K562 (cell line): ENCODE results near the gene GLB1L3. TPM values are rescaled to one million over a fixed set of nuclear protein-coding genes. Genes with fewer than 3 reads are reported as not detected.
A peak's percentile ranks its signal among the peaks of the same experiment; 100 is the strongest.

ENCODE experiments used
- ATAC-seq: fragments of 200-7000 bp; cut with Tn5 transposase; 3 replicates; pipeline ENCODE4 v1.9.1; 2020; ENCODE audit warnings: moderate library complexity
- BruUV-seq: library from RNA; stranded (reverse); fragments of 400-500 nt; replicated peaks from 2 replicates; lab custom pipeline; 2021; lab: Mats Ljungman, UMichigan
- CTCF ChIA-PET: fragments of 300-600 bp; formaldehyde crosslinking; extraction: SDS; loops from one replicate; lab custom pipeline; 2021; ENCODE audit warnings: low intra/inter-chr PET ratio; lab: Yijun Ruan, JAX
- POLR2A ChIA-PET: fragments of 300-600, 350-650 bp; sonication (Branson Sonifier 250); formaldehyde crosslinking; extraction: SDS; loops from one replicate; lab custom pipeline; 2021; ENCODE audit warnings: antibody characterized with exemption, inconsistent platforms; lab: Yijun Ruan, JAX
- DNase-seq, 4 experiments: peaks; one replicate each; pipeline versions ENCODE4 v3.0.0 to v3.0.0-alpha.2; 2011 to 2018; ENCODE audit warnings: low spot score in 3 of 4, mixed read lengths in 3 of 4; ENCODE audit errors: extremely low read depth in 1 of 4
- FAIRE-seq: peaks from 2 replicates; lab custom pipeline; 2011; peaks lifted over from hg19 to GRCh38; lab: Jason Lieb, UNC
- H2AFZ ChIP-seq: 2 replicates; pipeline ENCODE4 v1.6.0; 2011; ENCODE audit warnings: low read depth, low read length, control low read depth, inconsistent platforms
- H3K27ac ChIP-seq: fragments of 200-600 bp; 3 replicates; pipeline ENCODE4 v1.8.0; 2011; ENCODE audit warnings: low read depth, mild to moderate bottlenecking, control low read depth, inconsistent platforms, low read length, moderate library complexity, mixed read lengths; ENCODE audit errors: extremely low read depth
- H3K27me3 ChIP-seq, 2 experiments: fragments of 300-600 bp in 1 of 2; 2 replicates in 1 of 2; 3 replicates in 1 of 2; pipeline versions ENCODE4 v1.6.0 to v1.8.0; 2011; ENCODE audit warnings: inconsistent platforms in 2 of 2, low read length in 2 of 2, mild to moderate bottlenecking in 1 of 2, mixed read lengths in 1 of 2, moderate library complexity in 1 of 2; ENCODE audit not compliant: control insufficient read depth in 2 of 2, insufficient read depth in 2 of 2
- H3K36me3 ChIP-seq: fragments of 300-600 bp; 3 replicates; pipeline ENCODE4 v1.8.0; 2011; ENCODE audit warnings: mild to moderate bottlenecking, low read length, inconsistent platforms; ENCODE audit not compliant: control insufficient read depth, insufficient read depth
- H3K4me1 ChIP-seq, 2 experiments: fragments of 200-600 bp in 1 of 2; replicated peaks in 1 of 2; 2 replicates in 1 of 2; 3 replicates in 1 of 2; pipeline versions ENCODE4 v1.5.1 to v1.8.0; 2011; ENCODE audit warnings: inconsistent platforms in 2 of 2, low read length in 2 of 2, mild to moderate bottlenecking in 1 of 2, mixed read lengths in 1 of 2, moderate library complexity in 1 of 2; ENCODE audit not compliant: control insufficient read depth in 2 of 2, insufficient read depth in 2 of 2
- H3K4me2 ChIP-seq: 2 replicates; pipeline ENCODE4 v1.6.1; 2011; ENCODE audit warnings: low read length, control low read depth, inconsistent platforms, mixed read lengths; ENCODE audit not compliant: insufficient read depth
- H3K4me3 ChIP-seq: fragments of 200-600 bp; sonication (generic), shearing (Covaris generic); 2 replicates; pipeline ENCODE4 v1.5.1; 2016; ENCODE audit warnings: control low read depth, inconsistent platforms
- H3K79me2 ChIP-seq: fragments of 200-600 bp; 3 replicates; pipeline ENCODE4 v1.8.0; 2011; ENCODE audit warnings: low read length, inconsistent platforms; ENCODE audit not compliant: control insufficient read depth, insufficient read depth
- H3K9ac ChIP-seq, 2 experiments: 2 replicates each; pipeline versions ENCODE4 v1.6.0 to v1.6.1; 2011; ENCODE audit warnings: low read depth in 2 of 2, low read length in 2 of 2, control low read depth in 1 of 2, inconsistent platforms in 1 of 2, mild to moderate bottlenecking in 1 of 2, mixed read lengths in 1 of 2; ENCODE audit not compliant: insufficient read depth in 1 of 2
- H3K9me1 ChIP-seq: one replicate; pipeline ENCODE4 v1.6.0; 2011; ENCODE audit warnings: inconsistent platforms, mild to moderate bottlenecking, low read length, moderate library complexity; ENCODE audit not compliant: control insufficient read depth, insufficient read depth
- H3K9me3 ChIP-seq: replicated peaks from 2 replicates; pipeline ENCODE4 v1.5.1; 2011; ENCODE audit warnings: low read depth, low read length, inconsistent platforms; ENCODE audit not compliant: control insufficient read depth, insufficient read depth
- H4K20me1 ChIP-seq: replicated peaks from 2 replicates; pipeline ENCODE4 v1.6.1; 2011; ENCODE audit warnings: low read length, inconsistent platforms, mixed read lengths; ENCODE audit not compliant: control insufficient read depth, insufficient read depth
- CBFB ChIP-seq: sonication (generic); formaldehyde crosslinking; IDR thresholded peaks from 2 replicates; pipeline ENCODE4 v1.4.0; 2020; ENCODE audit warnings: mild to moderate bottlenecking, missing genetic modification reagents
- CHD4 ChIP-seq: fragments of 200-600 bp; sonication (generic); IDR thresholded peaks from 3 replicates; pipeline ENCODE4 v1.6.1; 2012; ENCODE audit warnings: low read depth, mild to moderate bottlenecking, mixed read lengths, low read length, inconsistent platforms; ENCODE audit not compliant: insufficient read depth, insufficient replicate concordance, poor library complexity, severe bottlenecking
- CREB3L1 ChIP-seq: fragments of 450-650 bp; IDR thresholded peaks from 2 replicates; pipeline ENCODE4 v1.6.1; 2014; ENCODE audit warnings: low read depth, mild to moderate bottlenecking, moderate library complexity, borderline replicate concordance
- CTCFL ChIP-seq: IDR thresholded peaks from 2 replicates; pipeline ENCODE4 v1.6.1; 2011; ENCODE audit warnings: borderline replicate concordance, low read depth, mild to moderate bottlenecking, moderate library complexity, low read length; ENCODE audit not compliant: insufficient read depth, poor library complexity, severe bottlenecking
- ELF1 ChIP-seq: fragments of 200-800 bp; sonication (Bioruptor generic); IDR thresholded peaks from 2 replicates; pipeline ENCODE4 v1.6.1; 2016; ENCODE audit warnings: missing genetic modification characterization, missing compliant biosample characterization
- ETV1 ChIP-seq: fragments of 450-650 bp; conservative IDR thresholded peaks from 2 replicates; pipeline ENCODE4 v1.6.1; 2016; ENCODE audit warnings: missing genetic modification characterization, control low read depth, low read depth, missing compliant biosample characterization
- NCOR1 ChIP-seq: fragments of 450-650 bp; IDR thresholded peaks from 2 replicates; pipeline ENCODE4 v1.6.1; 2016; ENCODE audit warnings: mild to moderate bottlenecking, moderate library complexity
- PHTF2 ChIP-seq: fragments of 250-450 bp; sonication (Bioruptor Pico); IDR thresholded peaks from 2 replicates; pipeline ENCODE4 v1.5.0; 2021; ENCODE audit warnings: mild to moderate bottlenecking
- POLR2A ChIP-seq: fragments of 450-650 bp; conservative IDR thresholded peaks from 2 replicates; pipeline ENCODE4 v1.6.1; 2016
- SMARCC2 ChIP-seq: fragments of 450-650 bp; IDR thresholded peaks from 2 replicates; pipeline ENCODE4 v1.6.1; 2017; ENCODE audit warnings: antibody characterized with exemption, moderate library complexity, mild to moderate bottlenecking, low read depth
- ZFX ChIP-seq: sonication (generic); formaldehyde crosslinking; IDR thresholded peaks from 2 replicates; pipeline ENCODE4 v1.8.0; 2022; ENCODE audit warnings: mild to moderate bottlenecking, missing genetic modification reagents, moderate library complexity
- in situ Hi-C: fragments of 300-500 bp; cut with MboI; formaldehyde crosslinking; loops from 4 replicates; pipeline ENCODE4 v1.15.0; 2018; ENCODE audit warnings: inconsistent platforms, mixed read lengths
- intact Hi-C: fragments of 100-400 bp; cut with micrococcal nuclease; formaldehyde crosslinking; loops from 2 replicates; pipeline ENCODE4 v1.14.2; 2022
- polyA plus RNA-seq, 8 experiments: library from polyadenylated mRNA; depleted of rRNA in 4 of 8; stranded (reverse) in 5 of 8; unstranded in 3 of 8; fragments of >200 nt; fragmentation: Nextera tagmentation in 2 of 8; fragmentation: Illumina TruSeq in 1 of 8; extraction: Ambion mirVana in 2 of 8; extraction: Trizol in 1 of 8; gene quantifications; 2 replicates each; pipeline versions ENCODE4 v1.2.1 to v1.2.3, GENCODE V29; 2011 to 2014; ENCODE audit warnings: inconsistent platforms in 1 of 8, missing spikeins in 1 of 8
- total RNA-seq, 7 experiments: library from RNA; depleted of rRNA in 6 of 7; stranded (reverse); fragments of >200 nt in 6 of 7; fragmentation: Illumina TruSeq in 2 of 7; extraction: Trizol in 2 of 7; gene quantifications; 2 replicates each; pipeline versions ENCODE4 v1.2.1 to v1.2.3, GENCODE V29; 2011 to 2021; ENCODE audit warnings: low replicate concordance in 1 of 7
- TF ChIP-seq, protein P1 (sequence below): fragments of 250-450 bp; sonication (Bioruptor Pico); IDR thresholded peaks from 2 replicates; pipeline ENCODE4 v1.5.0; 2021; ENCODE audit warnings: mild to moderate bottlenecking, borderline replicate concordance
- TF ChIP-seq, protein P2 (sequence below): sonication (generic); formaldehyde crosslinking; IDR thresholded peaks from 2 replicates; pipeline ENCODE4 v1.8.0; 2023; ENCODE audit warnings: mild to moderate bottlenecking, missing genetic modification reagents

The GLB1L3 gene
- total and polyA plus RNA-seq, 9 of the 15 experiments (the other 6 are each of a cell fraction or from before 2014, with no cell fraction given) = 0.18 to 3.3 (median 0.49) TPM

DNA sequence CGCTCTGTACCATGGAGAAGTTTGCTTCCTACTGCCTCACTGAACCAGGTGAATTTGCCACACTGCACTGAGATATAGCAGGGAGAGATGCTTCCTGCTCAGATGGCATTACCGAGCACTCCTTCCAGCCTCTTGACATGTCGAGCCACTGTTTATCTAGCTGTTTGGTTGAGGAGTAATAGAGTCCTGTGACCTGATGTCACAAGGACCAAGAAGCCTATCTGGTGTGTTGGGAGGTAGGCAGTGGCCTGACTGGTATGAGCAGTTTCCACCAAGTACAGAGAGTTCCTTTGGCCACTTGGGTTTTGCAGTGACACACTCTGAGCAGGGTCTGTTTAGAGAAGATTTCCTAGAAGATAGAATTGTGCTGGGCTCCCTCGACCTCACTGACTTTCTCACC is 17.6 kb upstream of the GLB1L3 start (continued):
- no peak for TF ChIP-seq CTCFL
- TF ChIP-seq CREB3L1 = no peak
- no peak for TF ChIP-seq ELF1 (tag)
- no peak for TF ChIP-seq CBFB (CRISPR knock-in tag)
- no peak for TF ChIP-seq PHTF2 (CRISPR knock-in tag)
- TF ChIP-seq POLR2A = no peak
- TF ChIP-seq CHD4 = no peak

- no peak overlapping the region for H3K4me3 ChIP-seq
- in situ Hi-C loops = no loop called here
- H3K36me3 ChIP-seq = peaks cover 64% of the 10 kb centered on the region
- no peak overlapping the region for H3K27ac ChIP-seq
- FAIRE-seq (no peak), ATAC-seq (no peak), DNase-seq (no peak)
- no peak overlapping the region for H3K9ac ChIP-seq
- no peaks in the 10 kb centered on the region for H3K9me3 ChIP-seq
- H3K4me1 ChIP-seq = peaks cover 0 to 3% of the 10 kb centered on the region in 2 experiments; a peak in 1 of 5 replicates
- intact Hi-C loops = no loop called here
- CTCF ChIA-PET = no interaction called here
- no peaks in the 10 kb centered on the region for H3K9me1 ChIP-seq
- H3K4me2 ChIP-seq = no peak overlapping the region
- POLR2A ChIA-PET = no interaction called here
- no peaks in the 10 kb centered on the region for H3K27me3 ChIP-seq
- peaks cover 1% of the 10 kb centered on the region; the same call in 2 of the 3 replicates for H3K79me2 ChIP-seq
- no peak overlapping the region for H2AFZ ChIP-seq
- no TSS peak for BruUV-seq
- no peaks in the 10 kb centered on the region for H4K20me1 ChIP-seq
- TF ChIP-seq SMARCC2 (no peak), ZFX (CRISPR knock-in tag) (no peak), NCOR1 (no peak), ETV1 (tag) (peak; percentile 45; the same call in 1 of the 2 replicates)
- TF ChIP-seq, protein P1, sequence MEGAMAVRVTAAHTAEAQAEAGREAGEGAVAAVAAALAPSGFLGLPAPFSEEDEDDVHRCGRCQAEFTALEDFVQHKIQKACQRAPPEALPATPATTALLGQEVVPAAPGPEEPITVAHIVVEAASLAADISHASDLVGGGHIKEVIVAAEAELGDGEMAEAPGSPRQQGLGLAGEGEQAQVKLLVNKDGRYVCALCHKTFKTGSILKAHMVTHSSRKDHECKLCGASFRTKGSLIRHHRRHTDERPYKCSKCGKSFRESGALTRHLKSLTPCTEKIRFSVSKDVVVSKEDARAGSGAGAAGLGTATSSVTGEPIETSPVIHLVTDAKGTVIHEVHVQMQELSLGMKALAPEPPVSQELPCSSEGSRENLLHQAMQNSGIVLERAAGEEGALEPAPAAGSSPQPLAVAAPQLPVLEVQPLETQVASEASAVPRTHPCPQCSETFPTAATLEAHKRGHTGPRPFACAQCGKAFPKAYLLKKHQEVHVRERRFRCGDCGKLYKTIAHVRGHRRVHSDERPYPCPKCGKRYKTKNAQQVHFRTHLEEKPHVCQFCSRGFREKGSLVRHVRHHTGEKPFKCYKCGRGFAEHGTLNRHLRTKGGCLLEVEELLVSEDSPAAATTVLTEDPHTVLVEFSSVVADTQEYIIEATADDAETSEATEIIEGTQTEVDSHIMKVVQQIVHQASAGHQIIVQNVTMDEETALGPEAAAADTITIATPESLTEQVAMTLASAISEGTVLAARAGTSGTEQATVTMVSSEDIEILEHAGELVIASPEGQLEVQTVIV (CRISPR knock-in tag) = no peak
- TF ChIP-seq, protein P2, sequence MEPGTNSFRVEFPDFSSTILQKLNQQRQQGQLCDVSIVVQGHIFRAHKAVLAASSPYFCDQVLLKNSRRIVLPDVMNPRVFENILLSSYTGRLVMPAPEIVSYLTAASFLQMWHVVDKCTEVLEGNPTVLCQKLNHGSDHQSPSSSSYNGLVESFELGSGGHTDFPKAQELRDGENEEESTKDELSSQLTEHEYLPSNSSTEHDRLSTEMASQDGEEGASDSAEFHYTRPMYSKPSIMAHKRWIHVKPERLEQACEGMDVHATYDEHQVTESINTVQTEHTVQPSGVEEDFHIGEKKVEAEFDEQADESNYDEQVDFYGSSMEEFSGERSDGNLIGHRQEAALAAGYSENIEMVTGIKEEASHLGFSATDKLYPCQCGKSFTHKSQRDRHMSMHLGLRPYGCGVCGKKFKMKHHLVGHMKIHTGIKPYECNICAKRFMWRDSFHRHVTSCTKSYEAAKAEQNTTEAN (CRISPR knock-in tag) = no peak
Observed at GRCh38 chr11:134260503-134260902, 15.7 kb upstream of the GLB1L3 start.
